NAMALWA (cell line): ENCODE data around the gene DCD.
"Not testable (repeated sequence)": the region's sequence is repeated elsewhere in the genome, so short reads cannot be mapped to it uniquely, and the experiment has no call there.

Source experiments
- DNase-seq: peaks from one replicate; pipeline ENCODE4 v3.0.0-alpha.2; 2015; ENCODE audit warnings: low spot score

The DCD gene

DNA sequence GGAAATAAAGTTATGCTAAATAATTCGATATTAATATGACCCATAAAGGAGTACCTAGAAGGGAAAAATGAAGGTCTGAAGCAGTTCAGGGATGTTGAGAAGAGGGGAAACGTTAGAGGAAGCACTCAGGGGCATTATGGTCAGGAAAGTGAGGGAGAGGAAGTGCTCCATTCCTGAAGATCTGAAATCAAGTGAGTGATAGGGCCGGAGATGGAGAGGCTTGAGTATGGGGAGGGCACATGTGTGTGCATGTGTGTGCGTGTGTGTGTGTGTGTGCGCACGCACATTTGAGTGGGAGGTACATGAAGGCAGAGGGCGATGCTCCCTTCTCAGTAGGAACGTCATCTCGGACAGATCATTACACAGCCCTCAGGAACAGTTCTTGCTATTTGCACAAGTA lies 4.9 kb upstream of the DCD start:
- no peak for DNase-seq

DNA sequence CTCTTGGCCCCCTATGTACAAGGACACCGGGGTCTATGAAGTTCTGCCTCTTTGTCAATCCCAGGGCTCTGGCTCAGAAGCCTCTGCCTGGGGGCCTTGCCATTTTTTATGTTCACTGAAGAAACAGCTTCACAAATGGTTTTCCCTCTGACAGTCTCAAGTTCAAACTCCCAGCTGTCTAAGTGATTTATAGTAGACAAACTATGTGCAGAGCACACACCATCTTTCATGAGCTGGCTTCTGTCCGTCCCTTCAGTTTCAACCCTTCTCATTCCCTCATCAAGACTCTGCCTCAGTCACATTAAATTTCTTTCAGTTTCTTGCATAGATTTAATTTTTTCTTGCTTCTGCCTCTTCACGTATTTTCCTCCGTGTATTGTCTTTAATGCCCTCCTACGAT lies 2.7 kb upstream of the DCD start:
- DNase-seq: no peak

DNA sequence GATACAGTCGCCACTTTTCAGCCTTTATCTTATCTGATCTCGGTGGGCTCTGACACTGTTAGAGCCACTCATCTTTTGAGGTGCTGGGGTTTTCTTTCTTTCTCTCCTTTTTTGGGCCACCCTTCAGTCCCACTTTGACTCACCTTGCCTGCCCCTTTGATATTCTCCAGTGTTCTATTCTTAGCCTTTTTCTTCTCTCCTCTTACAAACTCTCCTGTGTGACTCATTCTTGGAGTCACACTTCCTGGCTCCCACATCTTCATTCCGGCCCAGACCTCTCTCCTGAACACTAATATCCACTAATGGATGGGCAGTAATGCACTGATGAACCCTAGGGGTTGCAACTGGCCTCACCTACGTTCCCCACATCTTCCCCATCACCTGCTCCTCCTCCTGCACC lies 2.2 kb upstream of the DCD start:
- no peak for DNase-seq

DNA sequence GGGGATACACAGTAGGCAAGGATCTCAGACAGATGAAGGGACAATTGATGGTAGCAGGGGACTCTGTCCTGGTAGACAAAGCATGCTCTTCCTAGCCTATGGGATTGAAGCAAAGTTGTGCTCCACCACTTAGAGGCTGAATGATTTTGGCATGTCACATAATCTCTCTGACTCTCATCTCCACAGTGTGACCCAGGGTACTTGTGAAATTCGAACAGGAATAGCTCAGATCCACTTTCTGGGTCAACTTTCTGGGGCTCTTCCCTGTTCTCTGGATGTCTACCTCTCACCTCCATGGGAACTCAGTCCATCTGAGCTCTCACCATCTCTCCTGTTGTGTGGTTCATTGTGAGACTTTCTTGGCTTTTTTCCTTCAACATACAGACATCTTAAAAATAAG lies 1.7 kb upstream of the DCD start:
- no peak for DNase-seq

DNA sequence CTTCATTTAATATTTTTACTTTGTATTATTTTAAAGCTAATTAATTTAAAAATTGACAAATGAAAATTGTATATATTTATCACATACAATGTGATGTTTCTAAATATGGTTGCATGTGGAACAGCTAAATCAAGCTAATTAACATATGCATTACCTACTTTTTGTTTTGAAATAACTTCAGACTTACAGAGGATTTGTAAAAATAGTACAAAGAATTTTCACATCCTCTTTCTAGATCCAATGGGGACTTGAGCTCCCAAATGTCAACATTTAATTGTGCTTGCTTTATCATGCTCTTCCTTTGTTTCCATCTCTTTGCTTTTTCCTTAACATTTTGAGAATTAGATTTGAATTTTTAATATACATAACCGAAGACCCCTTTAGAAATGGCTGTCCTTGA lies 6.6 kb downstream of the DCD start:
- DNase-seq: no peak

DNA sequence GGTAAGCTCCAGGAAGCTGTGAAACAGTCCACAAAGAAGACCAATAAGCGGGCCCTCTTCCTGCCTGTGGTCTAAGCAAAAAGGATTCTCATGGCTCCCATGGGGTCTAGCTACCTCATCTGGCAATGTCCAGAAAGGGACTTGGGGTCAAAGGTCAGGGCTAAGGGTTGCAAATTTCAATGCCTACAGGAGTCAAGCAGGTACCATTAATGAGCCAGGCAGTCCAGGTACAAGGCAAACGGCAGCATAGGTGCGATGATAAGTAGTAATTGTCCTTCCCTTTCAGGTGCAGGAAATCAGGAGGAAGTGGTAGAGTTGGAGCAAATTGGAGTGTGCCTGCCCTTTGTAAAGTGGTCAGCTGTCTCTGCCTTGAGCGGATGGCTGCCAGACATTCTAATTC lies 7.1 kb downstream of the DCD start:
- DNase-seq: no peak

DNA sequence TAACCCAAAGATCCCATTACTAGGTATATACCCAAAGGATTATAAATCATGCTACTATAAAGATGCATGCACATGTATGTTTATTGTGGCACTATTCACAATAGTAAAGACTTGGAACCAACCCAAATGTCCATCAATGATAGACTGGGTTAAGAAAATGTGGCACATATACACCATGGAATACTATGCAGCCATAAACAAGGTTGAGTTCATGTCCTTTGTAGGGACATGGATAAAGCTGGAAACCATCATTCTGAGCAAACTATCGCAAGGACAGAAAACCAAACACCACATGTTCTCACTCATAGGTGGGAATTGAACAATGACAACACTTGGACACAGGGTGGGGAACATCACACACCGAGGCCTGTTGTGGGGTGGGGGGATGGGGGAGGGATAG lies 9.1 kb downstream of the DCD start:
- DNase-seq: not testable (repeated sequence)

DNA sequence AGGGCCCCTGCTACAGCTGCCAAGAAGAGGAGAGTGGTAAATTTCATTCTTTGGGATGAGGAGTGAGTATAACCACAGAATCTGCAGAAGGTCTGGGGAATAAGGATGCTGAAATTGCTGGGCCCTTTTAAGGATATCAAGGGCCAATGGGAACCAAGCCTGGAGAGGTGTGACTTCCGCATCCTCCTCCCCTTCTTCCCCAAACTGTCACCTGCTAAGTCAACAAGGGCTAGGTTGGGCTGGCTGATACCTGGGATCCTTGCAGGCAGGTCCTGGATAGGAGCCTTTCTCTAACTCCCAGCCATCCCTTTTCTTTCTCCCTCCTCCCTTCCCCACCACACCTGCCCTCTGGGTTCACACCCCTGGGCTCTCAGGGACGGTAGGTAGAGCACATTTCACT lies 13.4 kb downstream of the DCD start, which contains the start of gene LACRT:
Gene LACRT (minus strand): TSS at position 101 of the 400 bp plus-strand sequence. CDS start 54 bp downstream, at position 47.
- DNase-seq: no peak

DNA sequence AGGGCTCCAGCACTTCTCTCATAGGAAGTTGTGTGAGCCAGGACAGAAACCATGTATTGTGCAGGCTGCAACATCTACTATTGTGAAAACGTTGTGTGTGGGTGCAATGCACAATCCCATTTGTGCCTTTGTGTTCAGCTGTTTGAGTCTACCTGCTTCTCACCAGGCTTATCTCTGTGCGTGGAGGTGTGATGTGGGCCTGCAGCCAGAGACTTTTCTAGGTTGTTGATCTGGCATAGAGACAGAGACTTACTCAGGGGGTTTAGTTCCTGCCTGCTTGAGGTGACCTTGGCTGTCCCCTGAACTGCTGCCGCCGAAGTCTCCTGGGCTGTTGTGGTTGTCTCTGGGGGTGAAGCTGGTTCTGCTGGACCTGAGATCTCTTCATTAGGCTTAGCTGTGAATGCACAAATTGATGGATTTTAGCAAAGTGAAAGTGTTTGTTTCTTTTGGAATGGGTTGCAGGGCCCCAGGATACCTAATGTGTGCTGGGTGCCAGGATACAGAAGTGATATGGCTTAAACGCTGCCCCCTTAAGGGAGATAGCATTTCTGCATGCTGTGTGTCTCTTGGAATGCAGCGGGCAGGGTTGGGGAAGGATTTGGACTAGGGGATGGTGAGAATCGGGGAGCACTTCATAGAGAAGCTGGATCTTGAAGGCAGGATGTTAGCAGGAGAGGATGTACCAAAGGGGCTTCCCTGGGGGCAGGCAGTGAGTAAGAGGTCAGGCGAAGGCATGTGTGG lies 16.0 kb downstream of the DCD start:
- DNase-seq: peak; percentile 9

DNA sequence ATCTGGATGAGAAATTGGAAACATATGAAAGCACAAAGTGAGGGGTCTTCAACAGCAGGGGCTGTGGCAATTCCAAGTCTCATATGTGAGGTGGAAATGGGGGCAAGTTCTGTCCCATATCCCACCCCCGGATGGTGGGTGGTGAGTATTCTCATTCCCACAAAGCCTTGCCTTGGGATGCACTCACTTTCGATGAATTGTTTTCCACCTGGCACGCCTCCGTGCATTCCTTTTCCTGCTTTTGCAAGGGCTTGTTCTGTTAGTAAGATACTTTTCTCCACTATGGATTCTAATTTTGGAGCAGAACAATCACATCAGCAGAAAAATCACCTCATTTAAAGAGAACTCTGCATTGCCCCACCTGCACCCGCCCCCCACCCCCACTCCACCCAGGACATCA lies 16.6 kb downstream of the DCD start:
- no peak for DNase-seq

DNA sequence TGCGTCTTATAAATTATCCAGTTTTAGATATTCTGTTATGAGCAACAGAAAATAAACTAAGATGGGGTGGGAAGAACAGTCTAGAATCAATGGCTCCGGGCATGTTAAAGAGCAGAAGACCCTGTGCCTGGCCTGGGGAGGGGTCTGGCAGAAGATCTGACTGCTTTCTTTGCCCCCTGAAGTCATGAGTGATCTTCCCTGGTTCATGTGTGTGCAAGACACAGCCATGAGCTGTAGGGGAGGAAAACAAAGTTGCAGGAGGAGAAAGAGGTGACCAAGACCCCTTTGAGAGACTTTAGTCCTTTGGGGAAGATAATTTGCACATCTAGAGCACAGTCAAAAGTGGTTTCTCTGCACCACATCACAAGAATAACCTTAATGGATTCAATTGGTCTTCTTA lies 18.2 kb downstream of the DCD start:
- DNase-seq: no peak

DNA sequence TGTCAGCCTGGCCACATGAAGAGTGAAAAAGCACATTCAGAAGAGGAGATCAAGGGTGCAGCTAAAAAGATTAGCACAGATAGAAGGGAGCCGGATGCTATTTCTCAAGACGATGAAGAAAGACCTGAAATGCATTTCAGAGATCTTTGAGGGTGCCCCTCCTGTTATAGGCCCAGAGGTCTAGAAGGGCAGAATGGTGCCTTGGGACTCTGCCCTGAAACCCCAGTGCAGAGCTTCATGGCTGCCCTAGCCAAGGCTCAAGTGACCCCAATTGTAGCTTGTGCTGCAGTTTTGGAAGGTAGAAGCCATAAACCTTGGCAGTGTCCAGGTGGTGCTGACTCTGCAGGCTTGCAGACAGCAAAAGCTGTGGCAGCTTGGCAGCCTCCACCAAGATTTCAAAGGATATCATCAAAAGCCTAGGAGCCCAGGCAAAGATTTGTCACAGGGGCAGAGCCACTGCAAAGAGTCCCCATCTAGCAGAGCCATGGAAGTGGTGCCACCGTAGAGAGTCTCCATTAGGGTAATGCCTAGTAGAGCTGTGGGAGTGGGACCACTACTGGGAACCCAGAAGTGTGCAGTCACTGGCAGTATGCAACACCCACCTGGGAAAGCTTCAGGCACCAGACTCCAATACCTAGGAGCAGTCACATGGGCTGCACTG lies 19.8 kb downstream of the DCD start:
- DNase-seq: no peak

DNA sequence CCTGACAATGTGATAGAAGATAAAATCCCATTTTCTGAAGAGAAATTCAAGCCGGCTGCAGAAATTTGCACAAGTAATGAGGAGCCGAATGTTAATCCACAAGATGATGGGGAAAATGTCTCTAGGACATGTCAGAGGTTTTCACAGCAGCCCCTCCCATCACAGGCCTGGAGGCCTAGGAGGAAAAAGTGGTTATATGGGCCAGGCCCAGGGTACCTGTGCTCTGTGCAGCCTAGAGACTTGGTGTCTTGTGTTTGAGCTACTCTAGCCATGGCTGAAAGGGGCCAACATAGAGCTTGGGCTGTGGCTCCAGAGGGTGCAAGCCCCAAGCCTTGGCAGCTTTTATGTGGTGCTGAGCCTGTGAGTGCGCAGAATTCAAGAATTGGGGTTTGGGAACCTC lies 20.9 kb downstream of the DCD start:
- no peak for DNase-seq

DNA sequence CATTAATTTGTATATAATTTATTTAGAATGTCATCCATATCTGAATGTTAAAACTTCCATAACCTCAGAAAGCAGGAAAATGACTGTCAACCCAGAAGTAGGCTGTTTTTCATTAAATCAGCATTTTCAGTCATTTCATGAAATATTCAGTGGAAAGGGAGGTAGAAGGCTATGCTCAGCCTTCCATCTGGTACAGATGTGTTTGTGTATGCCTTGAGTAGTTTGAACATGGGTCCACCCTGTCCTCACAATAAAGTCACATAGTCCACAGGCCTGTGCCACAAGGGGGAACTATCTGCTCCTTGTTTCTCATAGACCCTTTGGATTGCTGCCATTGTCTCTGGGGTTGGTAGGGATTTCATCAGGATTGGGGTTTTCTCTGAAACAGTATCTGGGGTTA lies 22.6 kb downstream of the DCD start:
- DNase-seq: no peak

DNA sequence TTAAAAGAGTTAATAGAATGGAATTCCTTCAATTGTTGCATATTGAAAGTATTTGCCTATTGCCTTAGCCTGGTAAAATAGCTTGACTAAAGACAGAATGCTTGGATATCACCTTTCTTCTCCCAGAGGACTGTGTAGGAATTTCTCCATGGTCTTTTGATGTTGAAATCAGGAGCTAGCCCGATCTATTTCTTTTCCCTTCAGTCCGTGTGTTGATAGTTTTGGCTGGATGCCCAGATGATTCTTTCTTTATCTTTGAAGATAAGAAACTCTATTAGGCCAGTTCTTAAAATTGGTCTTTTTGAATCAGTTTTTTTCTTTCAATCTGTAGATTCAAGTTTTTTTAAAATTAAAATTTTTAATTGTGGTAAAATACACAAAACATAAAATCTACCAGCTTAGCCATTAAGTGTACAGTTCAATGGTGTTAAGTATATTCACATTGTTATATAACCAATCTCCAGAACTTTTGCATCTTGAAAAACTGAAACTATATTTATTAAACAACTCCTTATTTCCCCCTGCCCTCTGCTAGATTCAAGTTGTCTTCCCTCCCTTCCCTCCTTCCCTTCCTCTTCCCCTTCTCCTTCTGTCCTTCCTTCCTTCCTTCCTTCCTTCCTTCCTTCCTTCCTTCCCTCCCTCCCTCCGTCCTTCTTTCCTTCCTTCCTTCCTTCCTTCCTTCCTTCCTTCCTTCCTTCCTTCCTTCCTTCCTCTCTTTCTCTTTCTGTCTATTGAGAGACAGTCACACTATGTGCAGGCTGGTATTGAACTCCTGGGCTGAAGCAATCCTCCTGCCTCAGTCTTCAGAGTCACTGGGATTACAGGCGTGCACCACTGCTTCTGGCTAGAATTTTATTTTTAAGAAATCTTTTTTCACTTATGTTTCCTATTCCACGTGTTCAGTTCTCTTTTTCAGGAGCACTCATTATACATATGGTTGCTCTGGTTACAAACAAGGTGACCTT lies 23.6 kb downstream of the DCD start:
- DNase-seq: no peak

DNA sequence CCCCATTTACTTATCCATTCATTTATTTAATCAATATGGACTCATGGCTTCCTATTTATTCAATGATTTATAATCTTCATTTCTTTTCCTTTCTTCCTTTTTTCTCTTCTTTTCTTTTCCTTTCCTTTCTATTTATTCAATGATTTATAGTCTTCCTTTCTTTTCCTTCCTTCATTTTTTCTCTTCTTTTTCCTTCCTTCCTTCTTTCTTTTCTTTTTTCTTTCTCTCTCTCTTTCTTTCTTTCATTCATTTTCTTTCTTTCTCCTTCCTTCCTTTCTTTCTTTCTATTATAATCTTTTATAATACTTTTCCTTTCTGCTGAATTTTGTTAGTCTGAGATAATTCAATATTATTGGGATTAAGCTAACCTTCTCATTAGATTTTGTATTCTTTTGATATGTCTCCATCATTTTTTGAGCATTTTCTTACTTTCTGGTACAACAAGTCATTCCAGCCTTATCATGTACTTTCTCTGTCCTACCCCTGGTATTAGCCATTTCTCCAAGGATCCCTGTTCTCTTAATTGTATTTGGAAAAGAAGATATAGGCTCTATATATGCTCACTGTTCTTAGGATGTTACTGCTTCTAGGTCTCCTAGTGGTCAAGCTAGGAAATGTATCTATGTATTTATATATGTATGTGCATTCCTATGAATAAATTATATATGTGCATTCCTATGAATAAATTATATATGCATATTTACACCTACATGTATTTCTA lies 25.5 kb downstream of the DCD start:
- DNase-seq: peak; percentile 58

DNA sequence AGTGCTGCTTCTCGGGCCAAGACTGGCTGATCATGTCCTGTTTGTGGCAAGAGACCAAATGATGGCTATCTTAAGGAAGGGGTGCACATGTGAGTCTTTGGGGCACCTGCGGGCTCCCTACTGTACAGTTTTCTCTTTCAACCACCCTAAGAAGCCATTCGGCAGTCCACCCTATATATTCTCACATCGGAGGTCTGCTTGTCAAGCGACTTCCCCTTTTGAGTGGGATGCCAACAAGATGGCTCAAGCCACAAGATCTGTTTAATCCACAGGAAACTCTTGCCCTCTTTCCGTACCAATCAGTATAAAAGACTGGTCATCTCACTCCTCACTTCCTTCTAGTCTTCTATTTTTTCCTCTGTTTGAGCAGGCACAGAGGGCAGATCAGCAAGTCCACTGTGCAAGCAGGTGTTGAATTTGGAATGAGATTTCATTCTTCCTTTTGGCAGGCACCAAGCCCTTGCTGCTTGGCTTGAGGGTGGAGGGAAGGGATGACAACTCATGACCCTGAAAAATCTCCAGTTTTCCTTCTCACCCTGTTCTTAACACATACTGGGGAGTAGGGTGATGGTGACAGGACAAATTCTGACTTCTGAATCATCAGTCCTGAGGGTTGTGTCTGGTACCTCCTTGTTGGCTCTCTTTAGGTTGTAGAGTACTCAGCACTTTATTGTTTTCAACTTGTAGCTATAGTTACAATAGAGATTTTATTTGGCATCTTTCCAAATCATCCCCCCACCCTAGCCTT lies 31.1 kb downstream of the DCD start:
- DNase-seq: no peak

DNA sequence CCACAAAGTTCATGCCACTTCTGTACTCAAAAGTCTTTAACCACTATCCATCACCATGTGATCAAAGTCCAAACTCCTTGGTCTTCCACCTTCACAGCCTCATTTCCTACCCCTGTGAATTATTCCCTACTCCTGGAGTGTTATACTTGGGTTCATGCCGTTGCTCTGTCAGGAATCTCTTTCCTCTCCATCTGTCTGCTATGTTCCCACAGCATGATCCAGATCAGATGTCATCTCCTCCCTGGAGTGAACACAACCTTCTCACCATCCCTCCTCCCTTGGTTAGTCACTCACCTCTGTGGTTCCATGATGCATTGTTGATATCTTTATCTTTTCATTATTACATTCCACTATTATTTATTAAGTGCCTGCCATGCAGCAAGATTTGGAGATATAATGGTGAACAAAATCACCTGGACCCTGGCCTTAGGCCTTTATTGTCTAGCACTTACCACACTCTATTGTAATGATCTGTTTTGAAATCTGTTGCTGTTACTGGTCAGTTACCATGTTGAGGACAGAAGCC lies 35.9 kb downstream of the DCD start:
- DNase-seq: no peak

DNA sequence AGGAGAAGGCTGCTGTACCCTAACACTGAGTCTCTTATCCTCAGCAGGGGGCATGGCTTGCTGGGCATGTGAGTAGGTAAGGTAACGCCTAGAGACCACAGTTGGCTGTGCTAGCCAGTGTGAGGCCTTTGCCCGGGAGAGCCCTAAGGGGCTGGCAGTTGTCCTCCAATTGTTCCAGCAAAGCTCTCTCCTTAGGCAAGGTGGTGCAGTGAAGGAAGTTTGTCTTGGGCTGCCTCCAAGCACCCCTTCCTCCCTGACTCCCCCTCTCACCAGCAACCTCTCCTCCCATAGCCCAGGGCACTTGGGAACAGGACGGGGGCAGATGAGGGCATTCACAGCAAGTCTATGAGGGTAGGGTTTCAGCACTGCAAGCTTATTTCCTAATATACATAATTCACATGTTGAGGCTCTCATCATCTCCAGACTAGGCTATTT lies 36.4 kb downstream of the DCD start:
- DNase-seq: no peak

DNA sequence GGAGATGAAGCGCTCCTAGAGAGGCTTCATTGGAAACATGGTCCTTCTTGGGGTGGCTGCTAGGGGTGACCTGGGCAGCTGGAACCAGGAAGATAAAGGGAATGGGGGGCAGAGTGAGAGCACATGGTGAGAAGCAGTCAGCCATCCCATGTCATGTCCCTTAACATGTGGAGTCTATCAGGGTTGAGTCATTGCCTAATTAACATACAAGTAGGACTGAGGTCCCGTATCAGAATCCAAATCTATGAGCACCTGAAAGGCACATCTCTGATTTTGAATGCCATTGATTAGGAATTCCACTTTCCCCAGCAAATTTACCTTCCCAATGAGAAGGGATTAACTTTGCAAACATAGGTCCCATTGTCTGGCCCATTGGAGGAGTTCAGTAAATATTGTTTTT lies 39.4 kb downstream of the DCD start:
- DNase-seq: no peak

DNA sequence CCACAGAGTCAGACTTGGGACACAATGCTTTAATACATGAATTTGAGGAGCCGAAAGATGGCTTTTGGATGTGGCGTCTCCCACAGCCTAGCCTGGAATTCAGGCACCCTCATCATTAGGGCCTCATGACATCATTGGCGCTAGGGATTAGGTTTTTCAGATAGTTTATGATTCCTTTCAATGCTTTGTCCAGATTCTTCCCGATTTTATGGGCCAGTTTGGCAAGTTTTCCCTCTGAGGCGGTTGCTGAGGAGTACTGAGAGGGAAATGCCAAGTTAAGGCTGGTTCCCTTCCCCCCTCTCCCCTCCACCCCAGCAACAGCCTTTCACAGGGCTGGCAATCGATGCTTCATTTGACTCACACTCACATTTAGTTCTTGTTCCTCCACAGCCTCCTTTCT lies 40.0 kb downstream of the DCD start:
- no peak for DNase-seq
